Measurements from ENCODE around the gene NECAP2.

DNA sequence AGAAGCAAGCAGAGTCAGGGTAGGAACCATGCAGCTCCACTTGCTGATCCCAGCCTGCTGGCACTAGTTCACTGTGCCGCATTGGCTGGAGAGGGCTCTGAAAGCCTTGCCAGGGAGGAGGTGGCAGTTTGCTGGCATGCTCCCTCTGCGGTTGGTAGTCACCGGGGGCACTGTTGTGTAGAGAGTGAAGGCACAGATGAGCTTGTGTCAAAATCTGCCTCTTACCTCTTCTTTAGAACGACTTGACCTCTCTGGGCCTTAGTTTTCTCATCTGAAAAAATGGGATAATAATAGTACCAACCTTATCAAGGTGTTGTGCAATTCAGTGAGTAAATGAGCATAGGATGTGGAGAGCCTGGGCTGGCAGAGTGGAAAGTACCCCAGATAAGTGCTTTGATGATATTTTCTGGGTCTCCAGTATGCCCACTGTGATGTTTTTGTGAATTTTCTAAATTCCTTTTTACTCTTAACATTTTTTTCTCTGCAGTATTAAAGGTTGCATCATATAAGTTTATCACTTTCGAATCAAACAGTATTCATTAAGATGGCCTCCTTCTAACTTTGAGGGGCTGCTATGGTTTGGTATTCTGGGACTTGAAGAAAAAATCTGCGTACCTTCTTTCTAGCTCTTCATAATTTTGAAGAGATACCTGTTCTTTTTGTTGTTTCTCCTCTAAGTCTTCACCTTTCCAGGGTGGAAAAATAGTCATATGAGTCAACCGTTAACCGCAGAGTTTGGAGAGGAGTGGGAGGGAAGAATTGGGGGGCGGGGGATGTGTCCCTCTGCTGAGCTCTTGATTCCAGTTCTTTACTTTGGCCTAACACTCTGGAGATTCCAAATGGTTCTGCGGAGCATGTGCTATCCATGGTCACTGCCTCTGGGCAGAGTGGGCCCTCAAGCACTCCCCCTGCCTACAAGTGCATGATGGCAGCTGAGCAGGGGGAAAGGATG lies 46.7 kb upstream of the NECAP2 start:
- no peak for TF ChIP-seq YY1 (IDR thresholded peaks at IDR 0.05; ENCODE audit: insufficient read depth, insufficient read length)
- TF ChIP-seq SUZ12 (IDR thresholded peaks at IDR 0.05; ENCODE audit: extremely low read depth, insufficient read depth, insufficient read length) = no peak
- TF ChIP-seq ZNF274 (IDR thresholded peaks at IDR 0.05; ENCODE audit: low read depth, low read length) = no peak

Measured in NT2/D1 (cell line).